K562 (cell line): ENCODE measurements around the gene UBA52. TPM values are rescaled to one million over a fixed set of nuclear protein-coding genes. Genes with fewer than 3 reads are reported as not detected.
A peak's percentile ranks its signal among the peaks of the same experiment; 100 is the strongest.

Experiments used
- ESRRB ChIP-seq: fragments of 250-450 bp; sonication (Bioruptor Pico); IDR thresholded peaks from 2 replicates; pipeline ENCODE4 v1.5.0; 2020; ENCODE audit warnings: mild to moderate bottlenecking, moderate library complexity, borderline replicate concordance
- EZH2 ChIP-seq: IDR thresholded peaks from 2 replicates; pipeline ENCODE4 v1.6.1; 2012; ENCODE audit warnings: low read depth, mild to moderate bottlenecking, inconsistent platforms, low read length, borderline replicate concordance
- GABPA ChIP-seq: fragments of 200-800 bp; sonication (Bioruptor generic); conservative IDR thresholded peaks from 2 replicates; pipeline ENCODE4 v1.6.1; 2016; ENCODE audit warnings: low read depth, missing genetic modification characterization, missing compliant biosample characterization
- HDAC3 ChIP-seq: fragments of 450-650 bp; IDR thresholded peaks from 2 replicates; pipeline ENCODE4 v1.6.1; 2018; ENCODE audit warnings: borderline replicate concordance, mild to moderate bottlenecking, moderate library complexity; ENCODE audit not compliant: partially characterized antibody
- NCOR1 ChIP-seq: fragments of 450-650 bp; IDR thresholded peaks from 2 replicates; pipeline ENCODE4 v1.6.1; 2016; ENCODE audit warnings: mild to moderate bottlenecking, moderate library complexity
- NFIC ChIP-seq: fragments of 450-650 bp; IDR thresholded peaks from 2 replicates; pipeline ENCODE4 v1.6.1; 2017; ENCODE audit warnings: mild to moderate bottlenecking, inconsistent platforms
- ZBTB12 ChIP-seq: fragments of 250-450 bp; sonication (Bioruptor Pico); IDR thresholded peaks from 2 replicates; pipeline ENCODE4 v1.4.0; 2020
- ZNF778 ChIP-seq: fragments of 450-650 bp; formaldehyde crosslinking; IDR thresholded peaks from 2 replicates; pipeline ENCODE4 v1.4.0; 2020; ENCODE audit warnings: mild to moderate bottlenecking, moderate library complexity
- polyA plus RNA-seq, 8 experiments: library from polyadenylated mRNA; depleted of rRNA in 4 of 8; stranded (reverse) in 5 of 8; unstranded in 3 of 8; fragments of >200 nt; fragmentation: Nextera tagmentation in 2 of 8; fragmentation: Illumina TruSeq in 1 of 8; extraction: Ambion mirVana in 2 of 8; extraction: Trizol in 1 of 8; gene quantifications; 2 replicates each; pipeline versions ENCODE4 v1.2.1 to v1.2.3, GENCODE V29; 2011 to 2014; ENCODE audit warnings: inconsistent platforms in 1 of 8, missing spikeins in 1 of 8
- total RNA-seq, 7 experiments: library from RNA; depleted of rRNA in 6 of 7; stranded (reverse); fragments of >200 nt in 6 of 7; fragmentation: Illumina TruSeq in 2 of 7; extraction: Trizol in 2 of 7; gene quantifications; 2 replicates each; pipeline versions ENCODE4 v1.2.1 to v1.2.3, GENCODE V29; 2011 to 2021; ENCODE audit warnings: low replicate concordance in 1 of 7
- TF ChIP-seq, protein P1 (sequence below): fragments of 250-450 bp; sonication (Bioruptor Pico); IDR thresholded peaks from 2 replicates; pipeline ENCODE4 v1.9.0; 2021; ENCODE audit warnings: mild to moderate bottlenecking, inconsistent platforms
- TF ChIP-seq, protein P2 (sequence below): sonication (generic); formaldehyde crosslinking; IDR thresholded peaks from 2 replicates; pipeline ENCODE4 v1.8.1; 2023; ENCODE audit warnings: mild to moderate bottlenecking, missing genetic modification reagents
- TF ChIP-seq, protein P3 (sequence below): fragments of 250-450 bp; sonication (Bioruptor Pico); IDR thresholded peaks from 2 replicates; pipeline ENCODE4 v1.4.0; 2020; ENCODE audit warnings: borderline replicate concordance
- TF ChIP-seq, protein P4 (sequence below): fragments of 150-350 bp; IDR thresholded peaks from 2 replicates; pipeline ENCODE4 v1.6.1; 2014; ENCODE audit warnings: low read depth, mild to moderate bottlenecking, low read length, borderline replicate concordance
- TF ChIP-seq, protein P5 (sequence below): fragments of 200-800 bp; sonication (Bioruptor generic); IDR thresholded peaks from 2 replicates; pipeline ENCODE4 v1.6.1; 2017; ENCODE audit warnings: missing genetic modification characterization, missing compliant biosample characterization

Gene UBA52
- total and polyA plus RNA-seq, 9 of the 15 experiments (the other 6 are each of a cell fraction or from before 2014, with no cell fraction given), result 1,110 to 2,751 (median 1,733) TPM

DNA sequence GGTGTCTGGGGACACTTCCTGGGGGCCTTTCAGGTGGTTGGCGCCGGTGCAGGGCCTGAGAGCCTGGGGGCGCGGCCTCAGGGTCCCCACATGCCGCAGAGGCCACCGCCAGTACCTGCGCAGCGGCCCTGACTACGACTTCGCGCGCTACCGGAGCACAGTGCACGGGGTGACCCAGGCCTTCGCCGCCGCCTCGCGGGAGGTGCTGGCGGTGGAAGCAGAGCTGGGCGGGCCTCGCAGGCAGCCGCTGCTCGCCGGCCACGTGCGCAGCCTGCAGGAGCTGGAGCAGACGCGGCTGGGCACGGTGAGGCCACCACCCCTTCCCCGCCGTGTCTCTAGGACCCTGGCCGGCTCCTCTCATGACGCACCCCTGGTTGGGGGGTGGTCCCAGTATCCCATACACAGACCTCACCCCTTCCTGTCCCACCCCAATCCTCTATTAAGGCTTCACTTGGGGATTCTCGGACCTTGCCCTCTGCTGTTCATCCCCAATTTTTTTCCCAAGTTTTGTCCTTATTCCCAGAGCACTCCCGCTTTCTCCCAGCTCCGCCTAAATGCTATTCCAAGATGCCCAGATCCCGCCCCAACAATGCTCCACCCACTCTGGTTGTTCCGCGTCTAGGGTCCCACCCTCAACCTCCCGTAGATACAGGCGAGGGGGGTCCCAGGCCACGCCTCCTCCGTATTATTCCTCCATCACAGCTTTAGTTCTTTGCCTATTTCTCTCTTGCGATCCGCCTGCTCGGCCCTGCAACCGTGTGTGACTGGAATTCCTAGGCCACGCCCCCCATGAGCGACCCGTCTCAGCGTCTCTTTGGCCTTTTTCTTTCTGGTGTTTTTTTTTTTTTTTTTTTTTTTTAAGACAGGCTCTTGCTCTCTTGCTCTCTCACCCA is 18.0 kb downstream of the UBA52 start (continued):
- TF ChIP-seq, protein P1, sequence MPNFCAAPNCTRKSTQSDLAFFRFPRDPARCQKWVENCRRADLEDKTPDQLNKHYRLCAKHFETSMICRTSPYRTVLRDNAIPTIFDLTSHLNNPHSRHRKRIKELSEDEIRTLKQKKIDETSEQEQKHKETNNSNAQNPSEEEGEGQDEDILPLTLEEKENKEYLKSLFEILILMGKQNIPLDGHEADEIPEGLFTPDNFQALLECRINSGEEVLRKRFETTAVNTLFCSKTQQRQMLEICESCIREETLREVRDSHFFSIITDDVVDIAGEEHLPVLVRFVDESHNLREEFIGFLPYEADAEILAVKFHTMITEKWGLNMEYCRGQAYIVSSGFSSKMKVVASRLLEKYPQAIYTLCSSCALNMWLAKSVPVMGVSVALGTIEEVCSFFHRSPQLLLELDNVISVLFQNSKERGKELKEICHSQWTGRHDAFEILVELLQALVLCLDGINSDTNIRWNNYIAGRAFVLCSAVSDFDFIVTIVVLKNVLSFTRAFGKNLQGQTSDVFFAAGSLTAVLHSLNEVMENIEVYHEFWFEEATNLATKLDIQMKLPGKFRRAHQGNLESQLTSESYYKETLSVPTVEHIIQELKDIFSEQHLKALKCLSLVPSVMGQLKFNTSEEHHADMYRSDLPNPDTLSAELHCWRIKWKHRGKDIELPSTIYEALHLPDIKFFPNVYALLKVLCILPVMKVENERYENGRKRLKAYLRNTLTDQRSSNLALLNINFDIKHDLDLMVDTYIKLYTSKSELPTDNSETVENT (CRISPR knock-in tag), result no peak
- TF ChIP-seq HDAC3 (no peak), ZNF778 (CRISPR knock-in tag) (no peak), NFIC (peak; percentile 8), ESRRB (CRISPR knock-in tag) (no peak), NCOR1 (no peak), EZH2 (no peak), GABPA (tag) (no peak), ZBTB12 (CRISPR knock-in tag) (no peak)
- TF ChIP-seq, protein P2, sequence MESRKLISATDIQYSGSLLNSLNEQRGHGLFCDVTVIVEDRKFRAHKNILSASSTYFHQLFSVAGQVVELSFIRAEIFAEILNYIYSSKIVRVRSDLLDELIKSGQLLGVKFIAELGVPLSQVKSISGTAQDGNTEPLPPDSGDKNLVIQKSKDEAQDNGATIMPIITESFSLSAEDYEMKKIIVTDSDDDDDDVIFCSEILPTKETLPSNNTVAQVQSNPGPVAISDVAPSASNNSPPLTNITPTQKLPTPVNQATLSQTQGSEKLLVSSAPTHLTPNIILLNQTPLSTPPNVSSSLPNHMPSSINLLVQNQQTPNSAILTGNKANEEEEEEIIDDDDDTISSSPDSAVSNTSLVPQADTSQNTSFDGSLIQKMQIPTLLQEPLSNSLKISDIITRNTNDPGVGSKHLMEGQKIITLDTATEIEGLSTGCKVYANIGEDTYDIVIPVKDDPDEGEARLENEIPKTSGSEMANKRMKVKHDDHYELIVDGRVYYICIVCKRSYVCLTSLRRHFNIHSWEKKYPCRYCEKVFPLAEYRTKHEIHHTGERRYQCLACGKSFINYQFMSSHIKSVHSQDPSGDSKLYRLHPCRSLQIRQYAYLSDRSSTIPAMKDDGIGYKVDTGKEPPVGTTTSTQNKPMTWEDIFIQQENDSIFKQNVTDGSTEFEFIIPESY, result no peak; the same call in 1 of the 2 replicates
- TF ChIP-seq, protein P3, sequence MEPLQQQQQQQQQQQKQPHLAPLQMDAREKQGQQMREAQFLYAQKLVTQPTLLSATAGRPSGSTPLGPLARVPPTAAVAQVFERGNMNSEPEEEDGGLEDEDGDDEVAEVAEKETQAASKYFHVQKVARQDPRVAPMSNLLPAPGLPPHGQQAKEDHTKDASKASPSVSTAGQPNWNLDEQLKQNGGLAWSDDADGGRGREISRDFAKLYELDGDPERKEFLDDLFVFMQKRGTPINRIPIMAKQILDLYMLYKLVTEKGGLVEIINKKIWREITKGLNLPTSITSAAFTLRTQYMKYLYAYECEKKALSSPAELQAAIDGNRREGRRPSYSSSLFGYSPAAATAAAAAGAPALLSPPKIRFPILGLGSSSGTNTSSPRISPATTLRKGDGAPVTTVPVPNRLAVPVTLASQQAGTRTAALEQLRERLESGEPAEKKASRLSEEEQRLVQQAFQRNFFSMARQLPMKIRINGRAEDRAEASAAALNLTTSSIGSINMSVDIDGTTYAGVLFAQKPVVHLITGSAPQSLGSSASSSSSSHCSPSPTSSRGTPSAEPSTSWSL (CRISPR knock-in tag), result no peak
- TF ChIP-seq, protein P4, sequence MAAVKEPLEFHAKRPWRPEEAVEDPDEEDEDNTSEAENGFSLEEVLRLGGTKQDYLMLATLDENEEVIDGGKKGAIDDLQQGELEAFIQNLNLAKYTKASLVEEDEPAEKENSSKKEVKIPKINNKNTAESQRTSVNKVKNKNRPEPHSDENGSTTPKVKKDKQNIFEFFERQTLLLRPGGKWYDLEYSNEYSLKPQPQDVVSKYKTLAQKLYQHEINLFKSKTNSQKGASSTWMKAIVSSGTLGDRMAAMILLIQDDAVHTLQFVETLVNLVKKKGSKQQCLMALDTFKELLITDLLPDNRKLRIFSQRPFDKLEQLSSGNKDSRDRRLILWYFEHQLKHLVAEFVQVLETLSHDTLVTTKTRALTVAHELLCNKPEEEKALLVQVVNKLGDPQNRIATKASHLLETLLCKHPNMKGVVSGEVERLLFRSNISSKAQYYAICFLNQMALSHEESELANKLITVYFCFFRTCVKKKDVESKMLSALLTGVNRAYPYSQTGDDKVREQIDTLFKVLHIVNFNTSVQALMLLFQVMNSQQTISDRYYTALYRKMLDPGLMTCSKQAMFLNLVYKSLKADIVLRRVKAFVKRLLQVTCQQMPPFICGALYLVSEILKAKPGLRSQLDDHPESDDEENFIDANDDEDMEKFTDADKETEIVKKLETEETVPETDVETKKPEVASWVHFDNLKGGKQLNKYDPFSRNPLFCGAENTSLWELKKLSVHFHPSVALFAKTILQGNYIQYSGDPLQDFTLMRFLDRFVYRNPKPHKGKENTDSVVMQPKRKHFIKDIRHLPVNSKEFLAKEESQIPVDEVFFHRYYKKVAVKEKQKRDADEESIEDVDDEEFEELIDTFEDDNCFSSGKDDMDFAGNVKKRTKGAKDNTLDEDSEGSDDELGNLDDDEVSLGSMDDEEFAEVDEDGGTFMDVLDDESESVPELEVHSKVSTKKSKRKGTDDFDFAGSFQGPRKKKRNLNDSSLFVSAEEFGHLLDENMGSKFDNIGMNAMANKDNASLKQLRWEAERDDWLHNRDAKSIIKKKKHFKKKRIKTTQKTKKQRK, result no peak
- TF ChIP-seq, protein P5, sequence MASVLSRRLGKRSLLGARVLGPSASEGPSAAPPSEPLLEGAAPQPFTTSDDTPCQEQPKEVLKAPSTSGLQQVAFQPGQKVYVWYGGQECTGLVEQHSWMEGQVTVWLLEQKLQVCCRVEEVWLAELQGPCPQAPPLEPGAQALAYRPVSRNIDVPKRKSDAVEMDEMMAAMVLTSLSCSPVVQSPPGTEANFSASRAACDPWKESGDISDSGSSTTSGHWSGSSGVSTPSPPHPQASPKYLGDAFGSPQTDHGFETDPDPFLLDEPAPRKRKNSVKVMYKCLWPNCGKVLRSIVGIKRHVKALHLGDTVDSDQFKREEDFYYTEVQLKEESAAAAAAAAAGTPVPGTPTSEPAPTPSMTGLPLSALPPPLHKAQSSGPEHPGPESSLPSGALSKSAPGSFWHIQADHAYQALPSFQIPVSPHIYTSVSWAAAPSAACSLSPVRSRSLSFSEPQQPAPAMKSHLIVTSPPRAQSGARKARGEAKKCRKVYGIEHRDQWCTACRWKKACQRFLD (CRISPR knock-in tag), result peak; percentile 45; the same call in 1 of the 2 replicates
